ENCODE measurements around the gene CDK17.
"Not testable (repeated sequence)": the region's sequence is repeated elsewhere in the genome, so short reads cannot be mapped to it uniquely, and the experiment has no call there.

The CDK17 gene

DNA sequence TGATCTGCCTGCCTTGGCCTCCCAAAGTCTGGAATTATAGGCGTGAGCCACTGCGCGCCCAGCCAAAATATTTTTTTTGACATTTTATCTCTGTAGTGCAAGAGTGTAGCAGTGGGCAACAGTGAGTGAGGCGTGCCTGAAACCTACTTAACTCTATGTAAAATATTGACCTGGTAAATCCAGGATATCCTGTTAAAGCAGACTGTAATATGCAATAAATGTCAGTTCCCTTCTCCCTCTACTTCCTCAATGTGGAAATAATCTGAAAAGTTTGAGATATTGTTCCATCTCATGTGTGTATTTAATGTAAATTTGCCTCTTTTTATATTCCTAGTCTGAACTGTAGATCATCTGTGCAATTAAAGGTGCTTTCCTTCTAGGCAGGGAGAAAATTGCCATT lies 9.5 kb upstream of the CDK17 start:
- H4K91ac ChIP-seq (ENCODE audit: low read depth, low read length): no peak overlapping the region
- WGBS (ENCODE audit: extremely low coverage, insufficient coverage, insufficient read length): no CpG with 5 or more reads among the region's 4 CpGs
- H3K23ac ChIP-seq (ENCODE audit: low read length): no peak overlapping the region
- H3K27ac ChIP-seq (ENCODE audit: low read depth, low read length): no peak overlapping the region
- H3K18ac ChIP-seq (ENCODE audit: low read length): no peak overlapping the region
- no peak overlapping the region for H2AFZ ChIP-seq (ENCODE audit: insufficient read depth, low read length, poor library complexity)
- no peak overlapping the region for H4K12ac ChIP-seq (ENCODE audit: low read depth, low read length)
- H3K79me2 ChIP-seq (ENCODE audit: control insufficient read depth, insufficient read depth, low read length, poor library complexity): no peaks in the 10 kb centered on the region
- H2AK5ac ChIP-seq (ENCODE audit: low read length): no peak overlapping the region
- H3K4me3 ChIP-seq (ENCODE audit: low read depth, low read length): no peak overlapping the region
- H3K79me1 ChIP-seq (ENCODE audit: low read length): no peaks in the 10 kb centered on the region
- no peak overlapping the region for H3K4me2 ChIP-seq (ENCODE audit: low read length)
- no peak overlapping the region for H2BK12ac ChIP-seq (ENCODE audit: low read length)
- H3K27me3 ChIP-seq (ENCODE audit: insufficient read depth, low read length): no peaks in the 10 kb centered on the region
- H3K9me3 ChIP-seq (ENCODE audit: insufficient read depth, low read depth, low read length): peaks cover 1% of the 10 kb centered on the region
- H3K9ac ChIP-seq (ENCODE audit: low read length): no peak overlapping the region
- no peaks in the 10 kb centered on the region for H3K4me1 ChIP-seq (ENCODE audit: control insufficient read depth in 1 of 2, insufficient read depth in 2 of 2, low read length in 2 of 2)
- DNase-seq: no peak
- H3K14ac ChIP-seq (ENCODE audit: low read length): no peak overlapping the region
- no peak overlapping the region for H2BK120ac ChIP-seq (ENCODE audit: insufficient read depth, low read length, poor library complexity)
- no peak overlapping the region for H4K8ac ChIP-seq (ENCODE audit: low read depth, low read length)
- H2BK5ac ChIP-seq (ENCODE audit: low read depth, low read length, poor library complexity): no peak overlapping the region
- no peak overlapping the region for H3K4ac ChIP-seq (ENCODE audit: low read depth, low read length)
- H3K36me3 ChIP-seq (ENCODE audit: control insufficient read depth in 1 of 2, insufficient read depth in 2 of 2, low read length in 2 of 2): no peaks in the 10 kb centered on the region

DNA sequence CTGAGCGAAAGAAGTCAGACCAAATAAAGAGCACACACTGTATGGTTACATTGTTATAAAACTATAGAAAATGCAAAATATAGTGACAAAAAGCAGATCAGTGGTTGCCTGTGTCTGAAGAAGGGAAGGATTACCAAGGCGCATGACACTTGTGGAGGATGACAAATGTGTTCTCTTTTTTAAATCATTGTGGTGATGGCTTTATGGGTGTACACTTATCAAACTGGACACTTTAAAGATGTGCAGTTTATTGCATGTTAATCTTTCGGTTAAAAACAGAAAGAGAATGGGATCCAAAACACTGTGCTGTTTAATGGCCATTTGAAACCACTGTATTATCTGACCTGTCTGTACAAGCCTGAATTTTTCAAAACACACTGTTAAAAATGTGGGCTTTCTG lies 8.8 kb upstream of the CDK17 start:
- no peak overlapping the region for H2BK5ac ChIP-seq (ENCODE audit: low read depth, low read length, poor library complexity)
- no peak overlapping the region for H3K4me3 ChIP-seq (ENCODE audit: low read depth, low read length)
- no peak overlapping the region for H2BK120ac ChIP-seq (ENCODE audit: insufficient read depth, low read length, poor library complexity)
- no peak for DNase-seq
- WGBS (ENCODE audit: extremely low coverage, insufficient coverage, insufficient read length): no CpG with 5 or more reads among the region's 3 CpGs
- no peaks in the 10 kb centered on the region for H3K79me1 ChIP-seq (ENCODE audit: low read length)
- no peak overlapping the region for H2AK5ac ChIP-seq (ENCODE audit: low read length)
- H3K14ac ChIP-seq (ENCODE audit: low read length): no peak overlapping the region
- no peak overlapping the region for H3K23ac ChIP-seq (ENCODE audit: low read length)
- no peak overlapping the region for H4K91ac ChIP-seq (ENCODE audit: low read depth, low read length)
- no peak overlapping the region for H3K4ac ChIP-seq (ENCODE audit: low read depth, low read length)
- no peaks in the 10 kb centered on the region for H3K27me3 ChIP-seq (ENCODE audit: insufficient read depth, low read length)
- H4K12ac ChIP-seq (ENCODE audit: low read depth, low read length): no peak overlapping the region
- no peak overlapping the region for H3K9ac ChIP-seq (ENCODE audit: low read length)
- no peaks in the 10 kb centered on the region for H3K79me2 ChIP-seq (ENCODE audit: control insufficient read depth, insufficient read depth, low read length, poor library complexity)
- peaks cover 1% of the 10 kb centered on the region for H3K9me3 ChIP-seq (ENCODE audit: insufficient read depth, low read depth, low read length)
- H3K18ac ChIP-seq (ENCODE audit: low read length): no peak overlapping the region
- no peak overlapping the region for H3K27ac ChIP-seq (ENCODE audit: low read depth, low read length)
- H3K4me2 ChIP-seq (ENCODE audit: low read length): no peak overlapping the region
- H4K8ac ChIP-seq (ENCODE audit: low read depth, low read length): no peak overlapping the region
- H2BK12ac ChIP-seq (ENCODE audit: low read length): no peak overlapping the region
- no peaks in the 10 kb centered on the region for H3K4me1 ChIP-seq (ENCODE audit: control insufficient read depth in 1 of 2, insufficient read depth in 2 of 2, low read length in 2 of 2)
- H3K36me3 ChIP-seq (ENCODE audit: control insufficient read depth in 1 of 2, insufficient read depth in 2 of 2, low read length in 2 of 2): no peaks in the 10 kb centered on the region
- no peak overlapping the region for H2AFZ ChIP-seq (ENCODE audit: insufficient read depth, low read length, poor library complexity)

DNA sequence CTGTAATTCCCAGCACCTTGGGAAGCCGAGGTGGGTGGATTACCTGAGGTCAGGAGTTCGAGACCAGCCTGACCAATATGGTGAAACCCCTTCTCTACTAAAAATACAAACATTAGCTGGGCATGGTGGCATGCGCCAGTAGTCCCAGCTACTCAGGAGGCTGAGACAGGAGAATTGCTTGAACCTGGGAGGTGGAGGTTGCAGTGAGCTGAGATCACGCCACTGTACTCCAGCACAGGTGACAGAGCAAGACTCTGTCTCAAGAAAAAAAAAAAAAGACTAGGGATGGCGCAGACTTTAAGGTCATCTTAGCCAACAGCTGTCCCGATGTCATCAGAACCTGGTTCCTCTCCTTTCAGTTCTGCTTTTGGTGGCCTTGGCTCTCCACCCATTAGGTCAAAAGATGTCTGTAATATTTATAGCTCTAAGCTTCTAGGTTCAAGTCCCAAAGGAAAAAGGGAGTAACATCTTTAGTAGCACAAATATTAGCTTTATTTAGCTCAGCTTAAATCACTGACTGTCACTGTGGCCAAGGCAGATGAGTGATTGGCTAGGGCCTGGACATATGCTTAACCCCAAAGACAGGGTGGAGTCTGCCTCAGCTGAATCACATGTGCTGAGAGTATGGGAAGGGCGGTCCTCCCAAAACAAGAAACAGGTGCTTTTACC lies 7.3 kb upstream of the CDK17 start:
- H2AFZ ChIP-seq (ENCODE audit: insufficient read depth, low read length, poor library complexity); H2BK12ac ChIP-seq (ENCODE audit: low read length); H3K23ac ChIP-seq (ENCODE audit: low read length); H4K12ac ChIP-seq (ENCODE audit: low read depth, low read length); H2BK5ac ChIP-seq (ENCODE audit: low read depth, low read length, poor library complexity); H3K14ac ChIP-seq (ENCODE audit: low read length); H3K79me2 ChIP-seq (ENCODE audit: control insufficient read depth, insufficient read depth, low read length, poor library complexity); H3K27me3 ChIP-seq (ENCODE audit: insufficient read depth, low read length); H4K8ac ChIP-seq (ENCODE audit: low read depth, low read length); H3K4me3 ChIP-seq (ENCODE audit: low read depth, low read length); H3K4me1 ChIP-seq (ENCODE audit: control insufficient read depth in 1 of 2, insufficient read depth in 2 of 2, low read length in 2 of 2); H2BK120ac ChIP-seq (ENCODE audit: insufficient read depth, low read length, poor library complexity); H3K4ac ChIP-seq (ENCODE audit: low read depth, low read length); H3K18ac ChIP-seq (ENCODE audit: low read length); H3K9me3 ChIP-seq (ENCODE audit: insufficient read depth, low read depth, low read length); H2AK5ac ChIP-seq (ENCODE audit: low read length); H3K4me2 ChIP-seq (ENCODE audit: low read length); H3K27ac ChIP-seq (ENCODE audit: low read depth, low read length); H4K91ac ChIP-seq (ENCODE audit: low read depth, low read length); H3K36me3 ChIP-seq (ENCODE audit: control insufficient read depth in 1 of 2, insufficient read depth in 2 of 2, low read length in 2 of 2); H3K79me1 ChIP-seq (ENCODE audit: low read length); H3K9ac ChIP-seq (ENCODE audit: low read length); DNase-seq: not testable (repeated sequence)
- WGBS (ENCODE audit: extremely low coverage, insufficient coverage, insufficient read length): no CpG with 5 or more reads among the region's 7 CpGs

DNA sequence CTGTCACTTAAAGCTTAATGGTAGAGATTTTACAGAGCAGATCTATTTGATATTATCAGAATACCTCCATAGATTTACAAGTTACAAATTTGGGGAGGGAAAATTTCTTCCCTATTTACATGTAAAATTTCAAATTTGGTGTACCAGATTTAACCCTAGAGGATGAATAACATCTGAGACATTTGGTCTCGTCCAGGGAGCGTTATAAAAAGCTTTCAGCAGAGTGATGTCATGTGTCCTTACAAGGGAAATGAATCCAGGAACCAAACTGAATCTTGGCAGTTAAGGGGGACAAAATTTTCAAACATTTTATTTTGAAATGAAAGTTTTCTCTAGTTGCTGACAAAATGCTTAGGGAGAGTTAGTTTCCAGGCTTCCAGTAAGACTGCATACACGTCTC lies 4.5 kb upstream of the CDK17 start:
- peaks cover 6% of the 10 kb centered on the region for H3K79me1 ChIP-seq (ENCODE audit: low read length)
- H3K4me2 ChIP-seq (ENCODE audit: low read length): no peak overlapping the region
- H3K18ac ChIP-seq (ENCODE audit: low read length): no peak overlapping the region
- H3K36me3 ChIP-seq (ENCODE audit: control insufficient read depth in 1 of 2, insufficient read depth in 2 of 2, low read length in 2 of 2): no peaks in the 10 kb centered on the region
- H3K4ac ChIP-seq (ENCODE audit: low read depth, low read length): no peak overlapping the region
- peaks cover 1% of the 10 kb centered on the region for H3K9me3 ChIP-seq (ENCODE audit: insufficient read depth, low read depth, low read length)
- no peak overlapping the region for H3K27ac ChIP-seq (ENCODE audit: low read depth, low read length)
- no peak overlapping the region for H3K14ac ChIP-seq (ENCODE audit: low read length)
- H2BK5ac ChIP-seq (ENCODE audit: low read depth, low read length, poor library complexity): no peak overlapping the region
- H2BK12ac ChIP-seq (ENCODE audit: low read length): no peak overlapping the region
- no peaks in the 10 kb centered on the region for H3K27me3 ChIP-seq (ENCODE audit: insufficient read depth, low read length)
- H2AFZ ChIP-seq (ENCODE audit: insufficient read depth, low read length, poor library complexity): no peak overlapping the region
- no peaks in the 10 kb centered on the region for H3K4me1 ChIP-seq (ENCODE audit: control insufficient read depth in 1 of 2, insufficient read depth in 2 of 2, low read length in 2 of 2)
- WGBS (ENCODE audit: extremely low coverage, insufficient coverage, insufficient read length): no CpG with 5 or more reads among the region's 3 CpGs
- H2AK5ac ChIP-seq (ENCODE audit: low read length): no peak overlapping the region
- H3K79me2 ChIP-seq (ENCODE audit: control insufficient read depth, insufficient read depth, low read length, poor library complexity): peaks cover 5% of the 10 kb centered on the region
- H3K23ac ChIP-seq (ENCODE audit: low read length): no peak overlapping the region
- H3K4me3 ChIP-seq (ENCODE audit: low read depth, low read length): no peak overlapping the region
- no peak overlapping the region for H4K12ac ChIP-seq (ENCODE audit: low read depth, low read length)
- DNase-seq: no peak
- no peak overlapping the region for H4K8ac ChIP-seq (ENCODE audit: low read depth, low read length)
- no peak overlapping the region for H3K9ac ChIP-seq (ENCODE audit: low read length)
- H2BK120ac ChIP-seq (ENCODE audit: insufficient read depth, low read length, poor library complexity): no peak overlapping the region
- no peak overlapping the region for H4K91ac ChIP-seq (ENCODE audit: low read depth, low read length)

Data from trophoblast cell (in vitro differentiated cells and primary cell).